NCI-H1694 treated with DMSO at 0.1 percent for 48 hours (cell line): Measurements from ENCODE around the gene HMX1.

ENCODE experiments used
- DNase-seq: peaks from one replicate; lab custom pipeline; 2025; lab: John Stamatoyannopoulos, UW

The HMX1 gene

GRCh38 chr4:8856835-8857621, 14.6 kb downstream of the HMX1 start:
- no peak for DNase-seq

- DNase-seq, result no peak
Measured at GRCh38 chr4:8855818-8856245, 15.8 kb downstream of the HMX1 start.

GRCh38 chr4:8854931-8855330, 16.7 kb downstream of the HMX1 start:
- DNase-seq, result no peak

GRCh38 chr4:8854016-8854415, 17.6 kb downstream of the HMX1 start:
- no peak for DNase-seq

- DNase-seq, result no peak
Measured at GRCh38 chr4:8853249-8853648, 18.4 kb downstream of the HMX1 start.

- DNase-seq, result no peak
Measured at GRCh38 chr4:8852118-8852704, 19.4 kb downstream of the HMX1 start.

GRCh38 chr4:8851321-8852117, 20.1 kb downstream of the HMX1 start:
- DNase-seq, result no peak

GRCh38 chr4:8850830-8851188, 20.8 kb downstream of the HMX1 start:
- DNase-seq, result no peak

- DNase-seq, result no peak
Measured at GRCh38 chr4:8850074-8850829, 21.4 kb downstream of the HMX1 start.

- no peak for DNase-seq
Measured at GRCh38 chr4:8849266-8850073, 22.2 kb downstream of the HMX1 start.

GRCh38 chr4:8848507-8849265, 23.0 kb downstream of the HMX1 start:
- DNase-seq, result no peak

GRCh38 chr4:8847764-8848163, 23.9 kb downstream of the HMX1 start:
- DNase-seq, result no peak

GRCh38 chr4:8847331-8847730, 24.3 kb downstream of the HMX1 start:
- no peak for DNase-seq

GRCh38 chr4:8846826-8847225, 24.8 kb downstream of the HMX1 start:
- DNase-seq, result no peak

- no peak for DNase-seq
Measured at GRCh38 chr4:8846046-8846720, 25.5 kb downstream of the HMX1 start.

- DNase-seq, result no peak
Measured at GRCh38 chr4:8844976-8845690, 26.5 kb downstream of the HMX1 start.

GRCh38 chr4:8843597-8843996, 28.0 kb downstream of the HMX1 start:
- DNase-seq, result no peak

GRCh38 chr4:8842614-8843013, 29.0 kb downstream of the HMX1 start:
- no peak for DNase-seq

- no peak for DNase-seq
Measured at GRCh38 chr4:8841678-8842268, 29.9 kb downstream of the HMX1 start.
